Right lobe of liver (tissue), 4 donors: ENCODE data around the gene RBMS2.

Experiments
- CTCF ChIP-seq, 4 donors: fragments of 200-600 bp in 3 of 4; fragments of 450-650 bp in 1 of 4; IDR thresholded peaks; one replicate each; pipeline versions ENCODE4 v1.5.1 to v1.8.0; 2016 to 2022; ENCODE audit warnings: antibody characterized with exemption in 4 of 4, mild to moderate bottlenecking in 2 of 4
- POLR2A ChIP-seq: fragments of 450-650 bp; IDR thresholded peaks from one replicate; pipeline ENCODE4 v1.6.1; 2017; ENCODE audit warnings: antibody characterized with exemption, mild to moderate bottlenecking
- donor health status: DM: no; HTN: no; CAD: no.
- donor health status: DM: no; HTN: no; CAD: no.
- donor health status: DM: no; HTN: yes; CAD: no.

GRCh38 chr12:56479625-56480024, 42.0 kb upstream of the RBMS2 start:
- TF ChIP-seq POLR2A (no peak), CTCF (IDR thresholded peaks at IDR 0.05) (no peak)
